ENCODE data around the gene NSF. TPM values are rescaled to one million over a fixed set of nuclear protein-coding genes. Genes with fewer than 3 reads are reported as not detected.

Gene NSF
- total and polyA plus RNA-seq, 2 donors (not counting 1 experiment from before 2014, with no cell fraction given), result 65.5 to 66.7 TPM

DNA sequence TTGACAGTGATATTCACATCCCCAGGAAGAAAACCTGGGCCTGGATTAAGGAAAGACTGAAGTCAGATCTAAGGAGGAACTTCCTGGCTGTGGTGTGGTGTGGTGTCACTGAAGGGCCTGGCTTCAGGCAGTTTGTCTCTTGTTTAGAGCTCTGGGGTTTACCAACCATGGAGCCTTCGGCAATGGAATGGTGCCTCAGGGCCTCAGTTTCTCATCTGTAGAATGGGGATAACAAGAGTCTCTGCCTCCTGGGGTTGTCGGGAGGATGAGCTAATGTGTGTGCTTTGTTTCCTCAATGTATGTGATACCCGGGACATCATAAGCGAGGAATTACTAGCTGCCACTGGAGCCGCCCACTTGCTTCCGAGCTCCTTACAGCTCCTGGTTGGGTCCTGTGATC, 215.3 kb downstream of the NSF start:
- Histone ChIP-seq H3K27me3 (ENCODE audit: control insufficient read depth, insufficient read depth, low read length) (peaks cover 6% of the 10 kb centered on the region), H2AFZ (ENCODE audit: low read length) (no peak overlapping the region), H3K79me2 (ENCODE audit: control insufficient read depth, insufficient read depth, low read length) (no peaks in the 10 kb centered on the region), H4K20me1 (ENCODE audit: control insufficient read depth, extremely low read depth, insufficient read depth, low read length) (no peaks in the 10 kb centered on the region), H3K4me1 (ENCODE audit: control insufficient read depth, extremely low read depth, insufficient read depth, low read length) (no peaks in the 10 kb centered on the region), H3K9ac (ENCODE audit: insufficient read depth, low read length) (no peak overlapping the region), H3K36me3 (ENCODE audit: control insufficient read depth, insufficient read depth, low read length) (no peaks in the 10 kb centered on the region), H3K9me3 (ENCODE audit: control insufficient read depth, insufficient read depth, low read depth, low read length) (no peaks in the 10 kb centered on the region), H3K4me3 (replicated peaks in 1 of 4; ENCODE audit: control extremely low read depth in 1 of 4, insufficient read depth in 1 of 4, low read depth in 3 of 4, low read length in 4 of 4) (no peak overlapping the region), H3K4me2 (ENCODE audit: extremely low read depth, insufficient read depth, low read length) (no peak overlapping the region), H3K27ac (ENCODE audit: insufficient read depth, low read length) (no peak overlapping the region)
- no peak for DNase-seq (ENCODE audit: low read depth in 2 of 2)
- TF ChIP-seq, protein P1, sequence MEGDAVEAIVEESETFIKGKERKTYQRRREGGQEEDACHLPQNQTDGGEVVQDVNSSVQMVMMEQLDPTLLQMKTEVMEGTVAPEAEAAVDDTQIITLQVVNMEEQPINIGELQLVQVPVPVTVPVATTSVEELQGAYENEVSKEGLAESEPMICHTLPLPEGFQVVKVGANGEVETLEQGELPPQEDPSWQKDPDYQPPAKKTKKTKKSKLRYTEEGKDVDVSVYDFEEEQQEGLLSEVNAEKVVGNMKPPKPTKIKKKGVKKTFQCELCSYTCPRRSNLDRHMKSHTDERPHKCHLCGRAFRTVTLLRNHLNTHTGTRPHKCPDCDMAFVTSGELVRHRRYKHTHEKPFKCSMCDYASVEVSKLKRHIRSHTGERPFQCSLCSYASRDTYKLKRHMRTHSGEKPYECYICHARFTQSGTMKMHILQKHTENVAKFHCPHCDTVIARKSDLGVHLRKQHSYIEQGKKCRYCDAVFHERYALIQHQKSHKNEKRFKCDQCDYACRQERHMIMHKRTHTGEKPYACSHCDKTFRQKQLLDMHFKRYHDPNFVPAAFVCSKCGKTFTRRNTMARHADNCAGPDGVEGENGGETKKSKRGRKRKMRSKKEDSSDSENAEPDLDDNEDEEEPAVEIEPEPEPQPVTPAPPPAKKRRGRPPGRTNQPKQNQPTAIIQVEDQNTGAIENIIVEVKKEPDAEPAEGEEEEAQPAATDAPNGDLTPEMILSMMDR (conservative IDR thresholded peaks at IDR 0.05 in 1 of 2, IDR thresholded peaks at IDR 0.05 in 1 of 2; ENCODE audit: low read depth in 1 of 2, low read length in 2 of 2), result no peak
- no peak for TF ChIP-seq EZH2 (IDR thresholded peaks at IDR 0.05; ENCODE audit: low read length, missing control alignments)

Other genes starting within 250 kb of the NSF start
- gene ARL17B, start 228.9 kb upstream of the NSF start, total RNA-seq, result 1.8 and 6.1 TPM in 2 replicates
- gene ARL17B, start 228.9 kb upstream of the NSF start, polyA plus RNA-seq, result 5.1 and 6.9 TPM in 2 replicates
- 1.8 and 5.0 TPM in 2 replicates for gene LRRC37A2, start 78.2 kb upstream of the NSF start, total RNA-seq
- gene LRRC37A2, start 78.2 kb upstream of the NSF start, polyA plus RNA-seq, result 3.5 and 6.2 TPM in 2 replicates
- 1.5 and 6.6 TPM in 2 replicates for gene ARL17A, start 11.0 kb upstream of the NSF start, total RNA-seq
- gene ARL17A, start 11.0 kb upstream of the NSF start, polyA plus RNA-seq, result 3.3 and 4.4 TPM in 2 replicates
- gene WNT3, start 228.0 kb downstream of the NSF start, total RNA-seq, result 0.77 and 1.3 TPM in 2 replicates
- 0.94 and 1.5 TPM in 2 replicates for gene WNT3, start 228.0 kb downstream of the NSF start, polyA plus RNA-seq